K562 (cell line): ENCODE data around the gene ARMS2.

Experiments used
- ATF3 ChIP-seq, 2 experiments: fragments of 450-650 bp in 1 of 2; sonication (generic) in 1 of 2; formaldehyde crosslinking in 1 of 2; IDR thresholded peaks in 1 of 2; conservative IDR thresholded peaks in 1 of 2; 2 replicates each; pipeline versions ENCODE4 v1.6.1 to v1.8.1; 2016 to 2023; ENCODE audit warnings: mild to moderate bottlenecking in 2 of 2, moderate library complexity in 2 of 2, inconsistent platforms in 1 of 2, missing genetic modification reagents in 1 of 2
- ATF7 ChIP-seq: fragments of 450-650 bp; IDR thresholded peaks from 2 replicates; pipeline ENCODE4 v1.7.1; 2014; ENCODE audit warnings: mild to moderate bottlenecking, moderate library complexity
- CGGBP1 ChIP-seq: fragments of 250-450 bp; sonication (Bioruptor Pico); IDR thresholded peaks from 2 replicates; pipeline ENCODE4 v1.9.0; 2021; ENCODE audit warnings: mild to moderate bottlenecking
- EP300 ChIP-seq: IDR thresholded peaks from 2 replicates; pipeline ENCODE4 v1.6.1; 2012; ENCODE audit warnings: low read length, improper control_type of control experiment
- EZH2 ChIP-seq: IDR thresholded peaks from 2 replicates; pipeline ENCODE4 v1.6.1; 2012; ENCODE audit warnings: low read depth, mild to moderate bottlenecking, inconsistent platforms, low read length, borderline replicate concordance
- FOXA1 ChIP-seq: fragments of 450-650 bp; IDR thresholded peaks from 2 replicates; pipeline ENCODE4 v1.6.1; 2016; ENCODE audit warnings: mild to moderate bottlenecking, borderline replicate concordance
- GABPA ChIP-seq: fragments of 200-800 bp; sonication (Bioruptor generic); conservative IDR thresholded peaks from 2 replicates; pipeline ENCODE4 v1.6.1; 2016; ENCODE audit warnings: low read depth, missing genetic modification characterization, missing compliant biosample characterization
- MTA3 ChIP-seq: fragments of 450-650 bp; formaldehyde crosslinking; IDR thresholded peaks from 2 replicates; pipeline ENCODE4 v1.6.1; 2017; ENCODE audit warnings: mild to moderate bottlenecking, borderline replicate concordance
- NFE2 ChIP-seq: IDR thresholded peaks from 2 replicates; pipeline ENCODE4 v1.6.1; 2014; ENCODE audit warnings: antibody characterized with exemption, low read depth
- POLR2A ChIP-seq: fragments of 450-650 bp; conservative IDR thresholded peaks from 2 replicates; pipeline ENCODE4 v1.6.1; 2016
- RCOR1 ChIP-seq, 2 experiments: IDR thresholded peaks; 2 replicates each; pipeline ENCODE4 v1.6.1; 2012; ENCODE audit warnings: low read depth in 2 of 2, low read length in 2 of 2, borderline replicate concordance in 1 of 2, improper control_type of control experiment in 1 of 2
- SMARCE1 ChIP-seq: fragments of 450-650 bp; IDR thresholded peaks from 2 replicates; pipeline ENCODE4 v1.7.1; 2016; ENCODE audit warnings: mild to moderate bottlenecking

GRCh38 chr10:122466951-122467381 is 12.5 kb downstream of the ARMS2 start:
- TF ChIP-seq EZH2 (no peak), GABPA (tag) (no peak), POLR2A (no peak), NFE2 (no peak), CGGBP1 (CRISPR knock-in tag) (no peak), RCOR1 (IDR thresholded peaks at IDR 0.05; ENCODE audit: borderline replicate concordance in 1 of 2, low read depth in 2 of 2, low read length in 2 of 2) (no peak), EP300 (no peak), SMARCE1 (no peak), FOXA1 (no peak), MTA3 (no peak), ATF7 (no peak), ATF3 (IDR thresholded peaks at IDR 0.05) (no peak), ATF3 (CRISPR knock-in tag; conservative IDR thresholded peaks at IDR 0.05) (no peak)
